Nephron (organoid): ENCODE measurements around the gene ARID1B.

Experiments
- H3K27ac Mint-ChIP-seq, 3 experiments: 2 replicates each; pipeline ENCODE4 v1.8.0; 2020; ENCODE audit warnings: mixed read lengths in 3 of 3, mild to moderate bottlenecking in 2 of 3, moderate library complexity in 1 of 3
- H3K27me3 Mint-ChIP-seq: 2 replicates; pipeline ENCODE4 v1.8.0; 2021; ENCODE audit warnings: low read depth, mild to moderate bottlenecking, moderate library complexity, mixed read lengths
- H3K36me3 Mint-ChIP-seq: 2 replicates; pipeline ENCODE4 v1.8.0; 2020; ENCODE audit warnings: low read depth, mixed read lengths
- H3K4me1 Mint-ChIP-seq: 2 replicates; pipeline ENCODE4 v1.8.0; 2020; ENCODE audit warnings: mixed read lengths
- H3K4me3 Mint-ChIP-seq, 3 experiments: 2 replicates each; pipeline ENCODE4 v1.8.0; 2020; ENCODE audit warnings: mild to moderate bottlenecking in 3 of 3, mixed read lengths in 3 of 3, moderate library complexity in 2 of 3
- H3K9me3 Mint-ChIP-seq: 2 replicates; pipeline ENCODE4 v1.8.0; 2020; ENCODE audit warnings: mixed read lengths
- TF ChIP-seq, protein P1 (sequence below), 3 experiments: fragments of 200-600 bp; sonication (generic); IDR thresholded peaks; one replicate each; pipeline ENCODE4 v1.5.0; 2021; ENCODE audit warnings: antibody characterized with exemption in 3 of 3; ENCODE audit not compliant: unreplicated experiment in 3 of 3

ARID1B gene

DNA sequence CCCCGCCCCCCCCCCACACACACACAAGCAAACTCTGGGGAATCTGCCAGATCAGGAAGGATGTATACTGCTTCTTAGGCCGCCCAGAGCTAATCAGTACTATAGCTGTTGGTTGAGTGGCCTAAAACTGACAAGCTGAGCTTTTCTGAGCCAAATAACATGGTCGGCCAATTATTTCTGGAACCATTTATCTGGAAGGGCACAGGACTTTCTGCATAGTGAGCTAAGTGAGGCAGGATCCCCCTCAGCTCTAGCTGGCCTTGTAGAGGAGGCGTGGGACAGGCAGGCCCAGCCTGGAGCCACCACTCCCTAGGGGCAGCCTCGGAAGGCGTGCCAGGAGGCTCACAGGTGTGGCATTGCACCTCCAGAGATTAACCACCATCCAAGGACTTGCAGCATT is 346.1 kb downstream of the ARID1B start:
- H3K9me3 Mint-ChIP-seq: no peaks in the 10 kb centered on the region
- TF ChIP-seq, protein P1, sequence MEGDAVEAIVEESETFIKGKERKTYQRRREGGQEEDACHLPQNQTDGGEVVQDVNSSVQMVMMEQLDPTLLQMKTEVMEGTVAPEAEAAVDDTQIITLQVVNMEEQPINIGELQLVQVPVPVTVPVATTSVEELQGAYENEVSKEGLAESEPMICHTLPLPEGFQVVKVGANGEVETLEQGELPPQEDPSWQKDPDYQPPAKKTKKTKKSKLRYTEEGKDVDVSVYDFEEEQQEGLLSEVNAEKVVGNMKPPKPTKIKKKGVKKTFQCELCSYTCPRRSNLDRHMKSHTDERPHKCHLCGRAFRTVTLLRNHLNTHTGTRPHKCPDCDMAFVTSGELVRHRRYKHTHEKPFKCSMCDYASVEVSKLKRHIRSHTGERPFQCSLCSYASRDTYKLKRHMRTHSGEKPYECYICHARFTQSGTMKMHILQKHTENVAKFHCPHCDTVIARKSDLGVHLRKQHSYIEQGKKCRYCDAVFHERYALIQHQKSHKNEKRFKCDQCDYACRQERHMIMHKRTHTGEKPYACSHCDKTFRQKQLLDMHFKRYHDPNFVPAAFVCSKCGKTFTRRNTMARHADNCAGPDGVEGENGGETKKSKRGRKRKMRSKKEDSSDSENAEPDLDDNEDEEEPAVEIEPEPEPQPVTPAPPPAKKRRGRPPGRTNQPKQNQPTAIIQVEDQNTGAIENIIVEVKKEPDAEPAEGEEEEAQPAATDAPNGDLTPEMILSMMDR (IDR thresholded peaks at IDR 0.05; ENCODE audit: unreplicated experiment in 3 of 3): no peak
- no peak overlapping the region for H3K4me3 Mint-ChIP-seq
- H3K36me3 Mint-ChIP-seq: peaks cover 19% of the 10 kb centered on the region
- H3K27me3 Mint-ChIP-seq: no peaks in the 10 kb centered on the region
- peaks cover 19% of the 10 kb centered on the region for H3K4me1 Mint-ChIP-seq
- H3K27ac Mint-ChIP-seq: no peak overlapping the region

DNA sequence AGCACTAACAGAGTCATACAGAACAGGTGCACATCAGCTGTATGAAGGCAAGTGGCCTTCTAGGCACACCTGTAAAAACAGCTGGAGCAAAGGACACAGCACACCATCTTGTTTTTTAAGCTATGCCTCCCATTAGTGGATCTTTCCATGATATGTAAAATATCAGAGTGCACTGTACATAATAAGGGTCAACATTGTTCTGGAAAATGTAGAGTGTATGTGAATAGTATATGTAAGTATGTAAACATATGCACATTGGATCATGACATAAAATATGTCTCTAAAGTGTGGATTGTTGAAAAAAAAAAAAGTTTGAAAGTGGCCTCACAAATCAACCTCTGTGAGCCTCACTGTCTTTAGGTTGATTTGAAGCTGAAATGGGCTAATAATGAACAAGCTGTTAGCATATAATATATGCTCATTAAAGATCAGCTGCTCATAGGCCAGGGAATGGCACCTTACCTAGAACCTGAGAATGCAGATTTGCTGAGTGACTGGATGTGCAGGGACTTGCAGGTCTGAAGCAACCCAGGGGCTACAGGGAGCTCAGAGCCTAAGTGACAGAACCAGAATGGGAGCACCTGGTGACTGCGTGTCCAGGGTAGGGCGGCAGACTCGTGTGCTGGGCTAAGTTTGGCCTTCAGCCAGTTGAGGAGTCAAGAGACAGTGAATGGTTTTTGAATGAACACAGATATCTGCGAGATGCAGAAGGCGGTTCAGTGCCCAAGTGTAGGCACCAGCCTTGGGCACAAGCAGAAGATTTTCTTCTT is 347.5 kb downstream of the ARID1B start:
- Mint-ChIP-seq H3K9me3 (no peaks in the 10 kb centered on the region), H3K4me1 (peaks cover 28% of the 10 kb centered on the region), H3K4me3 (no peak overlapping the region), H3K36me3 (peaks cover 21% of the 10 kb centered on the region), H3K27ac (peak overlapping the region in 1 of 3 experiments; percentile 30), H3K27me3 (no peaks in the 10 kb centered on the region)
- TF ChIP-seq, protein P1 (IDR thresholded peaks at IDR 0.05; ENCODE audit: unreplicated experiment in 3 of 3): no peak

DNA sequence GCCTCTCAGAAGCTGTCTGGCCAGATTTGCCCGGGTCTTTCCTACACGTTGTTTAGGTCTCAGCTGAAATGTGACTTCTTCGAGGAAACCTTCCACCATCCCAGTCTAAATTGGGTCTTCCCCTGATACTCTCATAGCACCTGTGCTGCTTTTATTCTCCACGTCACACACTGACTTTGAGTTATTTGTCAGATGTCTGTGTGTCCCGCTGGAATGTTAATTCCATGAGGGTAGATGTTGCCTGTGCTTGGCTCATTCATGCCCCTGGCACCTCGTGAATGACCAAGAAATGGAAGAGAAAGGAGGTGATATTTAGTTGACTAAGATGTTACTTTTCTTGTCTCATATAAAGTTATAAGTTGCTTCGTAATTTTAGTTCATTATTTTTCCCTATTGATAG is 348.4 kb downstream of the ARID1B start:
- peaks cover 28% of the 10 kb centered on the region for H3K4me1 Mint-ChIP-seq
- H3K4me3 Mint-ChIP-seq: no peak overlapping the region
- H3K36me3 Mint-ChIP-seq: peaks cover 21% of the 10 kb centered on the region
- peak overlapping the region in 1 of 3 experiments; percentile 36 for H3K27ac Mint-ChIP-seq
- TF ChIP-seq, protein P1 (IDR thresholded peaks at IDR 0.05; ENCODE audit: unreplicated experiment in 3 of 3): no peak
- no peaks in the 10 kb centered on the region for H3K27me3 Mint-ChIP-seq
- no peaks in the 10 kb centered on the region for H3K9me3 Mint-ChIP-seq

DNA sequence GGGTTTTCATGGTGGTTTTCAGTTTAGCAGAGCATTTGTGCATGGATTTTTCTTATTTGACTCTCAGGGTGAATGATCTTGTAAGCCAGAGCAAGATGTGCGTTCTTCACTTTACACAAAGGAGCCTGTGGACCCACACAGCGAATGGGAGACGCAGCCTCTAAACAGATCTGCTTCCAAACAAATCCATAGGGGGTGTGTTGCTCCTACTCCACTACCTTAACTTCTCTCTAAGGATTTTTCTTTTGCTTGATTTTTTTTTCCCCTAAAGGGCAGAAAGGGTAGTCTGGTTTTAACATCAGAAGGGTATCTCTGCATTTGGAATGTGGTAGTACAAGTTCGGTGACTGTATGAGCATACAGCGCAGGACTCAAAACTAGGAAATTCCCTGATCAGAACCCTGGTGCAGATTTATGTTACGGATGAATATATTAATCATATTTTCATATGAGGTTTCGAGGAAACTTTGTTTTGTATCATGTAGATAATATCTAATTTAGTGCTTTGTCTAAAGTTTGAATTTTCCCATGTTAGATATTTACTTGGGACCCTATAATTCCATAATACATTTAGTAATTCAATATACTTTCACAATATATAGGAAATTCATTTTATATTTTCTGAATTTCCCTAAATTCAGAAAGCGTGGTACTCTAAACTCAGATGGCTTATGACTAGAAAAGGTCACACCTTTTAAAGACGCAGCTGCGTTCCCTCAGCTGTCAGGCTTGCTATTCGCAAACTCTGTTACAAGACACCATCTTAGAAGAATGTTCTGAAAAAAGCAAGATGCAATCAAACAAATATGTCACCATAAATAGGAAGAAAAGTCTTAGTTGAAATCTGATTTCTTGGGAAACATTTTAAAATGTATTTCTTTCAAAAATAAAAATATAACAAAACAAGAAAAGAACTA is 349.3 kb downstream of the ARID1B start:
- TF ChIP-seq, protein P1 (IDR thresholded peaks at IDR 0.05; ENCODE audit: unreplicated experiment in 3 of 3): no peak
- peaks cover 28% of the 10 kb centered on the region for H3K4me1 Mint-ChIP-seq
- peak overlapping the region; percentile 28 to 43 (median 36) for H3K27ac Mint-ChIP-seq
- peaks cover 30% of the 10 kb centered on the region for H3K36me3 Mint-ChIP-seq
- H3K9me3 Mint-ChIP-seq: no peaks in the 10 kb centered on the region
- H3K4me3 Mint-ChIP-seq: no peak overlapping the region
- no peaks in the 10 kb centered on the region for H3K27me3 Mint-ChIP-seq

DNA sequence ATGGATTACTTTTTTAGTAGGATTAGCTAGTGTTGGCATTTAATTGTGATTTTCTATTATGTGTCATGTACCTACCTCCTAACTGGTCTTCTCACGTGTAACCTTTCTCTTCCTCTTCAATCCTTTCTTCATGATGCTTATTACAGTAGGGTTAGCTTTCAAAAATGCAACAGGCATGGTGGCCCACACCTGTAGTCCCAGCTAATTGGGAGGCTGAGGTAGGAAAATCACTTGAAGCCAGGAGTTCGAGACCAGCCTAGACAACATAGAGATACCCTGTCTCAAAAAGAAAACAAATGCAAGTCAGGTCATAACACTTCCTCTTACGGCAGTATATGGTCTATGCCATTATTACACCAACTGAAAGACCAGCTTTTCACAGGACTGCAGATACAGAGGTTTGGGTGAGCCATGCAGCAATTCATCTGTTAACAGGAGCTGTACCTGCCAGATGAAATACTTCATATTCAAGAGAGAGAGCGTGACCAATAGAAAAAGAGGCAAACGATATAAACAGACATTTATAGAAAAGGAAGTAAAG is 351.1 kb downstream of the ARID1B start:
- no peaks in the 10 kb centered on the region for H3K9me3 Mint-ChIP-seq
- H3K27ac Mint-ChIP-seq: no peak overlapping the region
- peaks cover 40% of the 10 kb centered on the region for H3K36me3 Mint-ChIP-seq
- H3K27me3 Mint-ChIP-seq: no peaks in the 10 kb centered on the region
- no peak overlapping the region for H3K4me3 Mint-ChIP-seq
- TF ChIP-seq, protein P1 (IDR thresholded peaks at IDR 0.05; ENCODE audit: unreplicated experiment in 3 of 3): no peak
- H3K4me1 Mint-ChIP-seq: peaks cover 28% of the 10 kb centered on the region
